ENCODE data around the gene PTK6.
"Not testable (repeated sequence)": the region's sequence is repeated elsewhere in the genome, so short reads cannot be mapped to it uniquely, and the experiment has no call there.

PTK6 gene

GRCh38 chr20:63561624-63562396 is 24.6 kb upstream of the PTK6 start:
- no peak for TF ChIP-seq CTCF (IDR thresholded peaks at IDR 0.05; ENCODE audit: control extremely low read depth, extremely low read depth, low read depth, missing control alignments)
- POLR2A ChIA-PET, result interaction anchor here (1.2 kb wide), 1 partner anchor 20 kb away, joined by 4 read pairs; no protein-coding TSS in a partner anchor
- CTCF ChIA-PET, result interaction anchor here (0.9 to 3.9 kb wide), 2 partner anchors 24 to 478 kb away, joined by 3 to 15 read pairs; partner anchors contain the start of gene PTK6
- no peak for DNase-seq (ENCODE audit: extremely low spot score)

- CTCF ChIA-PET, result interaction anchor here (0.9 to 3.9 kb wide), 2 partner anchors 23 to 478 kb away, joined by 3 to 15 read pairs; partner anchors contain the start of gene PTK6
- POLR2A ChIA-PET, result no interaction called here
- DNase-seq (ENCODE audit: extremely low spot score), result no peak
- no peak for TF ChIP-seq CTCF (IDR thresholded peaks at IDR 0.05; ENCODE audit: control extremely low read depth, extremely low read depth, low read depth, missing control alignments)
These were observed 23.9 kb upstream of the PTK6 start for GRCh38 chr20:63560856-63561609.

- CTCF ChIA-PET, result interaction anchor here (3.9 kb wide), 1 partner anchor 23 kb away, joined by 15 read pairs; the partner anchor contains the start of gene PTK6
- POLR2A ChIA-PET, result interaction anchor here (0.5 kb wide), 1 partner anchor 14 kb away, joined by 4 read pairs; the partner anchor contains the start of gene HELZ2
These were observed 23.2 kb upstream of the PTK6 start for GRCh38 chr20:63560333-63560805.

GRCh38 chr20:63559485-63560332 is 22.5 kb upstream of the PTK6 start:
- POLR2A ChIA-PET, result interaction anchor here (0.5 kb wide), 1 partner anchor 14 kb away, joined by 4 read pairs; the partner anchor contains the start of gene HELZ2
- DNase-seq (ENCODE audit: extremely low spot score); CTCF ChIA-PET: not testable (repeated sequence)

More at GRCh38 chr20:63560333-63560805, 23.2 kb upstream of the PTK6 start:
- no peak for TF ChIP-seq CTCF (IDR thresholded peaks at IDR 0.05; ENCODE audit: control extremely low read depth, extremely low read depth, low read depth, missing control alignments)
- no peak for DNase-seq (ENCODE audit: extremely low spot score)

GRCh38 chr20:63558804-63559484 is 21.8 kb upstream of the PTK6 start:
- TF ChIP-seq CTCF (IDR thresholded peaks at IDR 0.05; ENCODE audit: control extremely low read depth, extremely low read depth, low read depth, missing control alignments), result no peak
- CTCF ChIA-PET, result interaction anchor here (1.6 kb wide), 1 partner anchor 22 kb away, joined by 3 read pairs; the partner anchor contains the start of gene PTK6
- POLR2A ChIA-PET, result interaction anchor here (0.7 kb wide), 1 partner anchor 14 kb away, joined by 3 read pairs; no protein-coding TSS in a partner anchor
- DNase-seq (ENCODE audit: extremely low spot score), result no peak

GRCh38 chr20:63557481-63557891 is 20.3 kb upstream of the PTK6 start:
- POLR2A ChIA-PET, result interaction anchor here (0.6 kb wide), 1 partner anchor 17 kb away, joined by 3 read pairs; the partner anchor contains the start of gene HELZ2
- TF ChIP-seq CTCF (IDR thresholded peaks at IDR 0.05; ENCODE audit: control extremely low read depth, extremely low read depth, low read depth, missing control alignments), result no peak
- CTCF ChIA-PET, result interaction anchor here (1.0 to 1.6 kb wide), 2 partner anchors 20 to 416 kb away, joined by 3 to 4 read pairs; partner anchors contain the start of gene PTK6
- DNase-seq (ENCODE audit: extremely low spot score), result no peak

Measured in GM10248 (cell line).